Measurements from ENCODE around the gene PPARD. TPM values are rescaled to one million over a fixed set of nuclear protein-coding genes. Genes with fewer than 3 reads are reported as not detected.

The PPARD gene
- total and polyA plus RNA-seq, 2 of the 13 experiments (the other 11 are each of a cell fraction or from before 2014, with no cell fraction given) = 6.1 to 13.3 TPM

DNA sequence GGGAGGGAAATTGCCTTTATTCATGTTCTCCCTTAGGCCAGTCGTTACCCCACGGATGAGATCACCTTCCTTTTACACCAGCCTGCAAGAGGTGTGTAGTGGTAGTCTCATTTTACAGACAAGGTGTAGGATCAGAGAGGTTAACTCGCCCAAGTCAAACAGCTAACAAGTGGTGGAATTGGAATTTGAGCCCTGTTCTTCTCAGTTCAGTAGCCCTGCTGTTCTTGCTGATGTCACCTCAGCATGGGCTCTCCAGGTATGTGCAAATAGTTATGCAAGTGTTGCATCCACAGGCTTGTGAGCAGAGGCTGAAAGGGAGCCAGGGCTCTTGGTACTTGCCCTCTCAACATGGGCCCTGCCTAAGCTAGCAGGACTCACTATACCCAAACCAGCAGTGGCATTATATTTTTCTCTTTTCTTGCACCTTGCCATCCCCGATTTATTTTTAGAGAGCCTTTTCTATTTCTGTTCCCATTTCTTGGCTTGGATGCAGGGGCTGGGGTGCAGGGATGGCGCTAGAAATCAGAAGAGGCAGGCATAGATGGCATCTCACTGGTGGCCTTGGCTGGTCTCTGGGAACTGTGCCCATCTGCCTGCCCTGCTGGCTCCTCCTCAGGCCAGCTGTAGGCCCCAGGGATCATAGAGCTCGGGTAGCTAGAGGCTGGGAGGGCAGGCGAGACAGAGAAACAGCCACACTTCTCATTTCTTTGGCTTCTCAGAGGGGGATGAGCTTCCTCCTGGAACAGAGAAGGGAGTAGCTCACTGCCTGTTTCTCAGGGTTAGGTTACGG is 18.2 kb downstream of the PPARD start (continued):
- TF ChIP-seq ZNF790 (CRISPR knock-in tag; IDR thresholded peaks at IDR 0.05; ENCODE audit: borderline replicate concordance) = no peak
- TF ChIP-seq MEIS2 (CRISPR knock-in tag; IDR thresholded peaks at IDR 0.05) = no peak
- TF ChIP-seq GTF2F1 (IDR thresholded peaks at IDR 0.05; ENCODE audit: low read length) = no peak
- no peak for TF ChIP-seq ZNF75D (CRISPR knock-in tag; IDR thresholded peaks at IDR 0.05; ENCODE audit: borderline replicate concordance)
- TF ChIP-seq NCOA2 (CRISPR knock-in tag; IDR thresholded peaks at IDR 0.05) = peak; percentile 73
- TF ChIP-seq ZNF660 (CRISPR knock-in tag; IDR thresholded peaks at IDR 0.05; ENCODE audit: borderline replicate concordance, low read depth) = no peak
- TF ChIP-seq ZNF564 (CRISPR knock-in tag; IDR thresholded peaks at IDR 0.05) = no peak
- no peak for TF ChIP-seq ZNF44 (CRISPR knock-in tag; IDR thresholded peaks at IDR 0.05)
- no peak; the same call in 1 of the 2 replicates for TF ChIP-seq ETV5 (CRISPR knock-in tag; IDR thresholded peaks at IDR 0.05; ENCODE audit: borderline replicate concordance)
- TF ChIP-seq ZBTB20 (CRISPR knock-in tag; IDR thresholded peaks at IDR 0.05; ENCODE audit: borderline replicate concordance, low read depth) = no peak
- no peak for TF ChIP-seq ZSCAN31 (CRISPR knock-in tag; IDR thresholded peaks at IDR 0.05; ENCODE audit: low read depth)
- TF ChIP-seq ZNF253 (CRISPR knock-in tag; IDR thresholded peaks at IDR 0.05; ENCODE audit: borderline replicate concordance) = peak; percentile 54; the same call in 1 of the 2 replicates
- no peak for TF ChIP-seq ZNF724P (CRISPR knock-in tag; IDR thresholded peaks at IDR 0.05; ENCODE audit: borderline replicate concordance)
- no peak for TF ChIP-seq REXO4 (CRISPR knock-in tag; IDR thresholded peaks at IDR 0.05; ENCODE audit: borderline replicate concordance)
- TF ChIP-seq, protein P1, sequence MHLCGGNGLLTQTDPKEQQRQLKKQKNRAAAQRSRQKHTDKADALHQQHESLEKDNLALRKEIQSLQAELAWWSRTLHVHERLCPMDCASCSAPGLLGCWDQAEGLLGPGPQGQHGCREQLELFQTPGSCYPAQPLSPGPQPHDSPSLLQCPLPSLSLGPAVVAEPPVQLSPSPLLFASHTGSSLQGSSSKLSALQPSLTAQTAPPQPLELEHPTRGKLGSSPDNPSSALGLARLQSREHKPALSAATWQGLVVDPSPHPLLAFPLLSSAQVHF (CRISPR knock-in tag; IDR thresholded peaks at IDR 0.05) = no peak
- TF ChIP-seq DDIT3 (CRISPR knock-in tag; IDR thresholded peaks at IDR 0.05) = no peak
- TF ChIP-seq, protein P2, sequence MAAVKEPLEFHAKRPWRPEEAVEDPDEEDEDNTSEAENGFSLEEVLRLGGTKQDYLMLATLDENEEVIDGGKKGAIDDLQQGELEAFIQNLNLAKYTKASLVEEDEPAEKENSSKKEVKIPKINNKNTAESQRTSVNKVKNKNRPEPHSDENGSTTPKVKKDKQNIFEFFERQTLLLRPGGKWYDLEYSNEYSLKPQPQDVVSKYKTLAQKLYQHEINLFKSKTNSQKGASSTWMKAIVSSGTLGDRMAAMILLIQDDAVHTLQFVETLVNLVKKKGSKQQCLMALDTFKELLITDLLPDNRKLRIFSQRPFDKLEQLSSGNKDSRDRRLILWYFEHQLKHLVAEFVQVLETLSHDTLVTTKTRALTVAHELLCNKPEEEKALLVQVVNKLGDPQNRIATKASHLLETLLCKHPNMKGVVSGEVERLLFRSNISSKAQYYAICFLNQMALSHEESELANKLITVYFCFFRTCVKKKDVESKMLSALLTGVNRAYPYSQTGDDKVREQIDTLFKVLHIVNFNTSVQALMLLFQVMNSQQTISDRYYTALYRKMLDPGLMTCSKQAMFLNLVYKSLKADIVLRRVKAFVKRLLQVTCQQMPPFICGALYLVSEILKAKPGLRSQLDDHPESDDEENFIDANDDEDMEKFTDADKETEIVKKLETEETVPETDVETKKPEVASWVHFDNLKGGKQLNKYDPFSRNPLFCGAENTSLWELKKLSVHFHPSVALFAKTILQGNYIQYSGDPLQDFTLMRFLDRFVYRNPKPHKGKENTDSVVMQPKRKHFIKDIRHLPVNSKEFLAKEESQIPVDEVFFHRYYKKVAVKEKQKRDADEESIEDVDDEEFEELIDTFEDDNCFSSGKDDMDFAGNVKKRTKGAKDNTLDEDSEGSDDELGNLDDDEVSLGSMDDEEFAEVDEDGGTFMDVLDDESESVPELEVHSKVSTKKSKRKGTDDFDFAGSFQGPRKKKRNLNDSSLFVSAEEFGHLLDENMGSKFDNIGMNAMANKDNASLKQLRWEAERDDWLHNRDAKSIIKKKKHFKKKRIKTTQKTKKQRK (IDR thresholded peaks at IDR 0.05; ENCODE audit: low read length) = no peak
- TF ChIP-seq KLF13 (CRISPR knock-in tag; IDR thresholded peaks at IDR 0.05) = no peak
- TF ChIP-seq, protein P3, sequence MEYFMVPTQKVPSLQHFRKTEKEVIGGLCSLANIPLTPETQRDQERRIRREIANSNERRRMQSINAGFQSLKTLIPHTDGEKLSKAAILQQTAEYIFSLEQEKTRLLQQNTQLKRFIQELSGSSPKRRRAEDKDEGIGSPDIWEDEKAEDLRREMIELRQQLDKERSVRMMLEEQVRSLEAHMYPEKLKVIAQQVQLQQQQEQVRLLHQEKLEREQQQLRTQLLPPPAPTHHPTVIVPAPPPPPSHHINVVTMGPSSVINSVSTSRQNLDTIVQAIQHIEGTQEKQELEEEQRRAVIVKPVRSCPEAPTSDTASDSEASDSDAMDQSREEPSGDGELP (IDR thresholded peaks at IDR 0.05; ENCODE audit: borderline replicate concordance, low read depth) = peak; percentile 74; the same call in 1 of the 2 replicates
- peak; percentile 14; the same call in 1 of the 2 replicates for TF ChIP-seq PITX1 (CRISPR knock-in tag; IDR thresholded peaks at IDR 0.05)
- TF ChIP-seq NFE2L1 (CRISPR knock-in tag; IDR thresholded peaks at IDR 0.05; ENCODE audit: borderline replicate concordance) = no peak
- TF ChIP-seq, protein P4, sequence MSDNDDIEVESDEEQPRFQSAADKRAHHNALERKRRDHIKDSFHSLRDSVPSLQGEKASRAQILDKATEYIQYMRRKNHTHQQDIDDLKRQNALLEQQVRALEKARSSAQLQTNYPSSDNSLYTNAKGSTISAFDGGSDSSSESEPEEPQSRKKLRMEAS (IDR thresholded peaks at IDR 0.05) = peak; percentile 69
- no peak for TF ChIP-seq ZFP82 (CRISPR knock-in tag; IDR thresholded peaks at IDR 0.05; ENCODE audit: borderline replicate concordance)
- TF ChIP-seq ZNF615 (CRISPR knock-in tag; IDR thresholded peaks at IDR 0.05; ENCODE audit: borderline replicate concordance) = no peak
- TF ChIP-seq SIN3A (IDR thresholded peaks at IDR 0.05; ENCODE audit: borderline replicate concordance, low read depth, low read length) = no peak

Data from HepG2 (cell line).